GM19468 (cell line): ENCODE measurements around the gene DYSF.

ENCODE experiments used
- ATAC-seq: cut with Tn5 transposase; IDR thresholded peaks from one replicate; pipeline ENCODE4 v1.9.1; 2021; ENCODE audit warnings: mild to moderate bottlenecking, moderate library complexity, moderate number of reproducible peaks; ENCODE audit not compliant: unreplicated experiment; ENCODE audit errors: extremely low read depth

Gene DYSF

GRCh38 chr2:71695235-71696120, 242.1 kb downstream of the DYSF start:
- no peak for ATAC-seq

- ATAC-seq = no peak
Observed at GRCh38 chr2:71696381-71696780, 243.0 kb downstream of the DYSF start.

GRCh38 chr2:71697106-71698004, 244.0 kb downstream of the DYSF start:
- no peak for ATAC-seq

- no peak for ATAC-seq
Observed at GRCh38 chr2:71699428-71699827, 246.1 kb downstream of the DYSF start.

- no peak for ATAC-seq
Observed at GRCh38 chr2:71700041-71700657, 246.8 kb downstream of the DYSF start.

GRCh38 chr2:71700658-71701397, 247.5 kb downstream of the DYSF start:
- no peak for ATAC-seq

- no peak for ATAC-seq
Observed at GRCh38 chr2:71702071-71702970, 249.0 kb downstream of the DYSF start.

GRCh38 chr2:71702971-71703898, 249.9 kb downstream of the DYSF start:
- no peak for ATAC-seq

- ATAC-seq = no peak
Observed at GRCh38 chr2:71704131-71704561, 250.8 kb downstream of the DYSF start.

- no peak for ATAC-seq
Observed at GRCh38 chr2:71704688-71705087, 251.3 kb downstream of the DYSF start.

GRCh38 chr2:71705171-71705960, 252.0 kb downstream of the DYSF start:
- ATAC-seq = no peak

GRCh38 chr2:71706121-71706520, 252.8 kb downstream of the DYSF start:
- no peak for ATAC-seq

- ATAC-seq = no peak
Observed at GRCh38 chr2:71706836-71707235, 253.5 kb downstream of the DYSF start.

- no peak for ATAC-seq
Observed at GRCh38 chr2:71710367-71711132, 257.2 kb downstream of the DYSF start.

- no peak for ATAC-seq
Observed at GRCh38 chr2:71711133-71711855, 257.9 kb downstream of the DYSF start.
